ENCODE measurements around the gene NSDHL. TPM values are rescaled to one million over a fixed set of nuclear protein-coding genes. Genes with fewer than 3 reads are reported as not detected.

The NSDHL gene
- total RNA-seq, 1 donor from 2014 or later: 34.2 TPM

DNA sequence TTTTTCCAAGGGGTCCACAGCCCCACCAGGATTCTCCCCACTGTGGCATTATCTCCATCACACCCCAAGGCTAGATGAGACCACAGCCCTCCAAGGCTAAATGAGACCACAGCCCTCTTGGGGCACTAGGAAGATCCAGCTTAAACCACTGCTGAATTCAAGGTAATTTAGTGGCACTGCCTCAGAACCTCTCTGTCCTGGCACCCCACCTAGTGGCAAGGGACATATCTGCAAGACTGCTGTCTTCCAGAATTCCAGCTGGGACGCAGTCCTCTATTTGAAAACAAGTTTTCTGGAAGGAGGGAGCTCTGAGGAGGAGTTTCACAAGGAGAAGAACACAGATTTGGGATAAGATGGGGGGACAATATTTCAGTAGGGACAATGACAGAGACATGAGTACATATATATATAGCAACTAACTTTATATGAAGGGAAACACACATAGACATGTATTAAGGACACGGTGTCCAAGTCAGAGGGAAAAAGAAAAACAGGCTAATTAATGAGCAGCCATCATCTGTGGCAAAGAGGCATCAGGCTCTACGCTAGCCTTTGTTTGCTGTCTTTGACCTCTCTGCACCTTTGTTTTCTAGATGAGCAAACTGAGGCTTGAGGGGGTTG is 9.6 kb upstream of the NSDHL start:
- H3K36me3 Mint-ChIP-seq (ENCODE audit: low read depth, unreplicated experiment): no peaks in the 10 kb centered on the region
- no peak overlapping the region for H3K27ac Mint-ChIP-seq (ENCODE audit: unreplicated experiment)
- H3K79me2 ChIP-seq (ENCODE audit: insufficient read depth, low read length): no peaks in the 10 kb centered on the region
- H3K4me3 ChIP-seq (ENCODE audit: insufficient read depth, low read depth, low read length): no peak overlapping the region
- no peak overlapping the region for H3K9ac ChIP-seq (ENCODE audit: low read length)
- H3K27me3 ChIP-seq (ENCODE audit: insufficient read depth, low read length): no peaks in the 10 kb centered on the region
- TF ChIP-seq, protein P1, sequence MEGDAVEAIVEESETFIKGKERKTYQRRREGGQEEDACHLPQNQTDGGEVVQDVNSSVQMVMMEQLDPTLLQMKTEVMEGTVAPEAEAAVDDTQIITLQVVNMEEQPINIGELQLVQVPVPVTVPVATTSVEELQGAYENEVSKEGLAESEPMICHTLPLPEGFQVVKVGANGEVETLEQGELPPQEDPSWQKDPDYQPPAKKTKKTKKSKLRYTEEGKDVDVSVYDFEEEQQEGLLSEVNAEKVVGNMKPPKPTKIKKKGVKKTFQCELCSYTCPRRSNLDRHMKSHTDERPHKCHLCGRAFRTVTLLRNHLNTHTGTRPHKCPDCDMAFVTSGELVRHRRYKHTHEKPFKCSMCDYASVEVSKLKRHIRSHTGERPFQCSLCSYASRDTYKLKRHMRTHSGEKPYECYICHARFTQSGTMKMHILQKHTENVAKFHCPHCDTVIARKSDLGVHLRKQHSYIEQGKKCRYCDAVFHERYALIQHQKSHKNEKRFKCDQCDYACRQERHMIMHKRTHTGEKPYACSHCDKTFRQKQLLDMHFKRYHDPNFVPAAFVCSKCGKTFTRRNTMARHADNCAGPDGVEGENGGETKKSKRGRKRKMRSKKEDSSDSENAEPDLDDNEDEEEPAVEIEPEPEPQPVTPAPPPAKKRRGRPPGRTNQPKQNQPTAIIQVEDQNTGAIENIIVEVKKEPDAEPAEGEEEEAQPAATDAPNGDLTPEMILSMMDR (IDR thresholded peaks at IDR 0.05; ENCODE audit: insufficient read depth, low read depth, low read length): peak; percentile 50
- no peak for TF ChIP-seq EZH2 (IDR thresholded peaks at IDR 0.05; ENCODE audit: insufficient read depth, low read length)
- no peak for DNase-seq (ENCODE audit: low read depth)
- H2AFZ ChIP-seq (ENCODE audit: low read depth, low read length): no peak overlapping the region
- H3K9me3 ChIP-seq (ENCODE audit: insufficient read depth, low read depth, low read length): no peaks in the 10 kb centered on the region
- H3K27ac ChIP-seq (ENCODE audit: low read depth, low read length): no peak overlapping the region
- no peak overlapping the region for H3K4me2 ChIP-seq (ENCODE audit: low read length)
- no peaks in the 10 kb centered on the region for H3K36me3 ChIP-seq (ENCODE audit: insufficient read depth, low read length)
- FAIRE-seq: peak; percentile 93
- H3K27me3 Mint-ChIP-seq (ENCODE audit: low read depth, unreplicated experiment): peaks cover 7% of the 10 kb centered on the region
- H3K4me3 Mint-ChIP-seq (ENCODE audit: unreplicated experiment): no peak overlapping the region
- H3K4me1 ChIP-seq (ENCODE audit: insufficient read depth, low read length): peaks cover 6% of the 10 kb centered on the region
- no peaks in the 10 kb centered on the region for H3K9me3 Mint-ChIP-seq (ENCODE audit: unreplicated experiment)
- H3K4me1 Mint-ChIP-seq (ENCODE audit: low read depth, unreplicated experiment): no peaks in the 10 kb centered on the region
- H4K20me1 ChIP-seq (ENCODE audit: insufficient read depth, low read length): no peaks in the 10 kb centered on the region

DNA sequence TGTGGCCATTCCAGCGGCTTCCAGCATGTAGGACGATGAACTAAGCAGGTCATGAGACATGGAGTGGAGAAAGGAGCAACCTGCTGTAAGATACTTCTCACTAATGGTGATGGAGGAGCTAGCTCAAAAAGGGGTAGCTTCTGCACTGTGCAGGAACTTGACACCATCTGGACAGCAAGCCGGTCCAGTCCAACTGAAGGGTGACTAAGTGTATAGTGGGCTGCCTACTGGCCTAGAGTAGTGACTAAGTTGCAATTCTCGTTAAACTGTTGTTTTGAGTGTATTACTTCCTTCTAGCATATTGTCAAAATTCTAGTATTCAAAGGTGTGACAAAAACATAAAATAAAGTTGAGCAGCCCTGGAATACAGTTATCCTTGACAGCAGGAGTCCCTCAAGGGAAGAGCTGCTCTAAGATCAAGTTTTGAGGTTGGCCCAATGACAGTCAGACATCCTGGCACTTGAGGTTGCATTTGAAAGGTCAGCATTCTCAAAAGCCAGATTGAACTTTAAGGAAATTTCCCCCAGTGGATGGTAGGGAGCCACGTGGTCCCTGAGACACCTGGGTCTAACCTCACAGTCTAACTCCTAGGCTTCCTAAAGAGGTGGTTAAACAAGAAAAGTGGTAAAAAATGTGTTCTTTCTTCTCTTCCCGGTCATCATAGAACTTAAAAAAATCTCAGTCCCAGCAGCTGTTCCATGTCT is 8.3 kb upstream of the NSDHL start:
- Mint-ChIP-seq H3K36me3 (ENCODE audit: low read depth, unreplicated experiment) (no peaks in the 10 kb centered on the region), H3K9me3 (ENCODE audit: unreplicated experiment) (no peaks in the 10 kb centered on the region), H3K4me1 (ENCODE audit: low read depth, unreplicated experiment) (no peaks in the 10 kb centered on the region), H3K27me3 (ENCODE audit: low read depth, unreplicated experiment) (peaks cover 7% of the 10 kb centered on the region), H3K27ac (ENCODE audit: unreplicated experiment) (no peak overlapping the region), H3K4me3 (ENCODE audit: unreplicated experiment) (no peak overlapping the region)
- H3K27me3 ChIP-seq (ENCODE audit: insufficient read depth, low read length): no peaks in the 10 kb centered on the region
- no peaks in the 10 kb centered on the region for H4K20me1 ChIP-seq (ENCODE audit: insufficient read depth, low read length)
- no peak overlapping the region for H3K9ac ChIP-seq (ENCODE audit: low read length)
- H3K36me3 ChIP-seq (ENCODE audit: insufficient read depth, low read length): peaks cover 3% of the 10 kb centered on the region
- H2AFZ ChIP-seq (ENCODE audit: low read depth, low read length): no peak overlapping the region
- H3K4me1 ChIP-seq (ENCODE audit: insufficient read depth, low read length): peaks cover 6% of the 10 kb centered on the region
- DNase-seq (ENCODE audit: low read depth): no peak
- no peak overlapping the region for H3K4me3 ChIP-seq (ENCODE audit: insufficient read depth, low read depth, low read length)
- TF ChIP-seq, protein P1 (IDR thresholded peaks at IDR 0.05; ENCODE audit: insufficient read depth, low read depth, low read length): no peak
- H3K9me3 ChIP-seq (ENCODE audit: insufficient read depth, low read depth, low read length): no peaks in the 10 kb centered on the region
- no peaks in the 10 kb centered on the region for H3K79me2 ChIP-seq (ENCODE audit: insufficient read depth, low read length)
- peak; percentile 39 for FAIRE-seq
- no peak overlapping the region for H3K4me2 ChIP-seq (ENCODE audit: low read length)
- H3K27ac ChIP-seq (ENCODE audit: low read depth, low read length): no peak overlapping the region

- Mint-ChIP-seq H3K9me3 (ENCODE audit: unreplicated experiment) (no peaks in the 10 kb centered on the region), H3K27ac (ENCODE audit: unreplicated experiment) (no peak overlapping the region), H3K27me3 (ENCODE audit: low read depth, unreplicated experiment) (peaks cover 7% of the 10 kb centered on the region), H3K4me3 (ENCODE audit: unreplicated experiment) (no peak overlapping the region), H3K36me3 (ENCODE audit: low read depth, unreplicated experiment) (no peaks in the 10 kb centered on the region), H3K4me1 (ENCODE audit: low read depth, unreplicated experiment) (no peaks in the 10 kb centered on the region)
- FAIRE-seq: no peak
- Histone ChIP-seq H4K20me1 (ENCODE audit: insufficient read depth, low read length) (no peaks in the 10 kb centered on the region), H3K4me3 (ENCODE audit: insufficient read depth, low read depth, low read length) (no peak overlapping the region), H3K4me1 (ENCODE audit: insufficient read depth, low read length) (peaks cover 6% of the 10 kb centered on the region), H3K36me3 (ENCODE audit: insufficient read depth, low read length) (peaks cover 3% of the 10 kb centered on the region), H3K4me2 (ENCODE audit: low read length) (no peak overlapping the region), H3K27me3 (ENCODE audit: insufficient read depth, low read length) (no peaks in the 10 kb centered on the region), H3K79me2 (ENCODE audit: insufficient read depth, low read length) (no peaks in the 10 kb centered on the region), H2AFZ (ENCODE audit: low read depth, low read length) (no peak overlapping the region), H3K9ac (ENCODE audit: low read length) (no peak overlapping the region), H3K27ac (ENCODE audit: low read depth, low read length) (no peak overlapping the region), H3K9me3 (ENCODE audit: insufficient read depth, low read depth, low read length) (no peaks in the 10 kb centered on the region)
- no peak for DNase-seq (ENCODE audit: low read depth)
- no peak for TF ChIP-seq EZH2 (IDR thresholded peaks at IDR 0.05; ENCODE audit: insufficient read depth, low read length)
- TF ChIP-seq, protein P1 (IDR thresholded peaks at IDR 0.05; ENCODE audit: insufficient read depth, low read depth, low read length): no peak
Observed at GRCh38 chrX:152823657-152824056, 7.2 kb upstream of the NSDHL start.

Data from astrocyte (in vitro differentiated cells and primary cell).